OCI-LY7 (cell line): ENCODE measurements around the gene TAF3. TPM values are rescaled to one million over a fixed set of nuclear protein-coding genes. Genes with fewer than 3 reads are reported as not detected.

Source experiments
- BruUV-seq: library from RNA; stranded (reverse); fragments of 400-500 nt; replicated peaks from 2 replicates; lab custom pipeline; 2021; lab: Mats Ljungman, UMichigan
- CTCF ChIA-PET: fragments of 300-600 bp; sonication (Branson Sonifier 250); formaldehyde crosslinking; loops from one replicate; lab custom pipeline; 2022; ENCODE audit warnings: antibody characterized with exemption; ENCODE audit not compliant: unreplicated experiment; lab: Charles Lee
- POLR2A ChIA-PET: fragments of 300-600 bp; sonication (Branson Sonifier 250); formaldehyde crosslinking; loops from one replicate; lab custom pipeline; 2022; ENCODE audit warnings: antibody characterized with exemption; lab: Charles Lee
- DNase-seq: peaks from one replicate; pipeline ENCODE4 v3.0.0-alpha.2; 2015; ENCODE audit warnings: low spot score
- H2AFZ ChIP-seq: fragments of 200-600 bp; sonication (generic), shearing (Covaris generic); 2 replicates; pipeline ENCODE4 v1.6.1; 2014; ENCODE audit warnings: mild to moderate bottlenecking, antibody characterized with exemption, low read length, moderate library complexity
- H3K27ac ChIP-seq: fragments of 200-600 bp; sonication (generic); 2 replicates; pipeline ENCODE4 v1.5.1; 2014; ENCODE audit warnings: mixed run types, low read depth, mild to moderate bottlenecking, moderate library complexity, low read length, inconsistent platforms; ENCODE audit not compliant: poor library complexity, severe bottlenecking
- H3K36me3 ChIP-seq: fragments of 200-600 bp; sonication (generic); 2 replicates; pipeline ENCODE4 v1.6.1; 2014; ENCODE audit warnings: mild to moderate bottlenecking, antibody characterized with exemption, low read length, moderate library complexity, mixed read lengths; ENCODE audit not compliant: insufficient read depth
- H3K4me1 ChIP-seq: fragments of 200-600 bp; sonication (generic); 2 replicates; pipeline ENCODE4 v1.5.1; 2014; ENCODE audit warnings: mild to moderate bottlenecking, low read length; ENCODE audit not compliant: insufficient read depth, poor library complexity, severe bottlenecking
- H3K4me2 ChIP-seq: fragments of 200-600 bp; sonication (generic); 2 replicates; pipeline ENCODE4 v1.6.1; 2014; ENCODE audit warnings: mild to moderate bottlenecking, low read length
- H3K4me3 ChIP-seq: fragments of 200-600 bp; sonication (generic); 2 replicates; pipeline ENCODE4 v1.5.1; 2014; ENCODE audit warnings: mild to moderate bottlenecking, low read depth, low read length; ENCODE audit not compliant: poor library complexity, severe bottlenecking
- H3K79me2 ChIP-seq: fragments of 200-600 bp; sonication (generic); 2 replicates; pipeline ENCODE4 v1.6.1; 2016; ENCODE audit warnings: low read depth, mild to moderate bottlenecking, low read length, moderate library complexity, mixed read lengths; ENCODE audit not compliant: insufficient read depth
- H3K9me2 ChIP-seq: fragments of 200-600 bp; sonication (generic); 2 replicates; pipeline ENCODE4 v1.6.1; 2016; ENCODE audit warnings: mild to moderate bottlenecking, low read length, mixed read lengths; ENCODE audit not compliant: insufficient read depth
- H3K9me3 ChIP-seq: fragments of 200-600 bp; sonication (generic); 2 replicates; pipeline ENCODE4 v1.6.1; 2014; ENCODE audit warnings: mild to moderate bottlenecking, mixed run types, low read length, mixed read lengths
- H4K20me1 ChIP-seq: fragments of 200-600 bp; sonication (generic); 2 replicates; pipeline ENCODE4 v1.6.1; 2014; ENCODE audit warnings: mild to moderate bottlenecking, antibody characterized with exemption, low read length, moderate library complexity, mixed read lengths; ENCODE audit not compliant: insufficient read depth
- CTCF ChIP-seq: fragments of 200-600 bp; sonication (generic); conservative IDR thresholded peaks from 2 replicates; pipeline ENCODE4 v1.5.1; 2014; ENCODE audit warnings: mild to moderate bottlenecking, antibody characterized with exemption, low read length, moderate library complexity, mixed read lengths
- EZH2phosphoT487 ChIP-seq: fragments of 200-600 bp; sonication (generic); IDR thresholded peaks from 2 replicates; pipeline ENCODE4 v1.6.1; 2018; ENCODE audit warnings: low read depth, borderline replicate concordance, mild to moderate bottlenecking, mixed run types, antibody characterized with exemption, low read length, moderate library complexity, mixed read lengths
- intact Hi-C: fragments of 100-400 bp; cut with micrococcal nuclease; formaldehyde crosslinking; loops from one replicate; pipeline ENCODE4 v1.10.0; 2022; ENCODE audit not compliant: unreplicated experiment
- total RNA-seq, 2 experiments: library from RNA; depleted of rRNA in 1 of 2; stranded (reverse); fragments of >200 nt in 1 of 2; shearing (Covaris generic) in 1 of 2; gene quantifications; 2 replicates each; pipeline ENCODE4 v1.2.3, GENCODE V29; 2014 to 2022

The TAF3 gene
- total RNA-seq, 2 experiments from 2014 or later: 3.8 to 11.1 TPM

- ChIA-PET POLR2A (no interaction called here), CTCF (no interaction called here)
- Histone ChIP-seq H3K9me2 (no peaks in the 10 kb centered on the region), H3K4me2 (no peak overlapping the region), H3K4me1 (no peaks in the 10 kb centered on the region), H3K27ac (no peak overlapping the region), H2AFZ (no peak overlapping the region), H3K9me3 (no peaks in the 10 kb centered on the region), H4K20me1 (peaks cover 7% of the 10 kb centered on the region; the same call in 1 of the 2 replicates), H3K4me3 (no peak overlapping the region), H3K36me3 (no peaks in the 10 kb centered on the region), H3K79me2 (no peaks in the 10 kb centered on the region)
- TF ChIP-seq EZH2phosphoT487 (no peak), CTCF (no peak)
- BruUV-seq: no TSS peak
- intact Hi-C loops: no loop called here
- no peak for DNase-seq
These were observed 67.8 kb downstream of the TAF3 start for GRCh38 chr10:7886056-7886455.

GRCh38 chr10:7887174-7887816 is 69.0 kb downstream of the TAF3 start:
- BruUV-seq: no TSS peak
- intact Hi-C loops: no loop called here
- POLR2A ChIA-PET: interaction anchor here (1.2 kb wide), 1 partner anchor 22 kb away, joined by 3 read pairs; no protein-coding TSS in a partner anchor

More at GRCh38 chr10:7887174-7887816, 69.0 kb downstream of the TAF3 start:
- Histone ChIP-seq H3K36me3 (no peaks in the 10 kb centered on the region), H3K27ac (no peak overlapping the region), H3K4me1 (no peaks in the 10 kb centered on the region), H3K4me2 (no peak overlapping the region), H2AFZ (no peak overlapping the region), H3K79me2 (no peaks in the 10 kb centered on the region), H3K9me2 (no peaks in the 10 kb centered on the region), H4K20me1 (peaks cover 7% of the 10 kb centered on the region), H3K4me3 (no peak overlapping the region), H3K9me3 (no peaks in the 10 kb centered on the region)
- TF ChIP-seq EZH2phosphoT487 (no peak), CTCF (no peak)
- CTCF ChIA-PET: no interaction called here
- no peak for DNase-seq
